A549 (cell line): Measurements from ENCODE around the gene SLC38A7.

ENCODE experiments used
- BHLHE40 ChIP-seq: IDR thresholded peaks from 2 replicates; pipeline ENCODE4 v1.6.1; 2012; ENCODE audit warnings: low read depth, low read length, inconsistent platforms
- CBX2 ChIP-seq: fragments of 200-600 bp; sonication (generic); IDR thresholded peaks from 2 replicates; pipeline ENCODE4 v1.6.1; 2016; ENCODE audit warnings: low read depth, mild to moderate bottlenecking, borderline replicate concordance
- EP300 ChIP-seq, 2 experiments: fragments of >200 bp; sonication (Bioruptor Twin); formaldehyde crosslinking; IDR thresholded peaks; 2 replicates in 1 of 2; 3 replicates in 1 of 2; pipeline ENCODE4 v1.6.1; 2016 to 2017
- MAFK ChIP-seq: fragments of 450-650 bp; IDR thresholded peaks from 2 replicates; pipeline ENCODE4 v1.6.1; 2014; ENCODE audit not compliant: partially characterized antibody
- RFX5 ChIP-seq: fragments of 450-650 bp; IDR thresholded peaks from 2 replicates; pipeline ENCODE4 v1.7.1; 2014; ENCODE audit warnings: antibody characterized with exemption, mild to moderate bottlenecking, moderate library complexity
- SMC3 ChIP-seq: fragments of >200 bp; sonication (Bioruptor Twin); formaldehyde crosslinking; IDR thresholded peaks from 3 replicates; pipeline ENCODE4 v1.6.1; 2018; ENCODE audit warnings: inconsistent platforms
- ZC3H11A ChIP-seq: fragments of 450-650 bp; IDR thresholded peaks from 2 replicates; pipeline ENCODE4 v1.6.1; 2014; ENCODE audit warnings: antibody characterized with exemption, mild to moderate bottlenecking
- ZNF302 ChIP-seq: fragments of 250-450 bp; sonication (Bioruptor Pico); IDR thresholded peaks from 2 replicates; pipeline ENCODE4 v1.9.0; 2021; ENCODE audit warnings: inconsistent platforms, mild to moderate bottlenecking, moderate library complexity
- TF ChIP-seq, protein P1 (sequence below): fragments of >200 bp; sonication (Bioruptor Twin); formaldehyde crosslinking; IDR thresholded peaks from 3 replicates; pipeline ENCODE4 v1.5.1; 2016
- TF ChIP-seq, protein P2 (sequence below): IDR thresholded peaks from 2 replicates; pipeline ENCODE4 v1.6.1; 2012

DNA sequence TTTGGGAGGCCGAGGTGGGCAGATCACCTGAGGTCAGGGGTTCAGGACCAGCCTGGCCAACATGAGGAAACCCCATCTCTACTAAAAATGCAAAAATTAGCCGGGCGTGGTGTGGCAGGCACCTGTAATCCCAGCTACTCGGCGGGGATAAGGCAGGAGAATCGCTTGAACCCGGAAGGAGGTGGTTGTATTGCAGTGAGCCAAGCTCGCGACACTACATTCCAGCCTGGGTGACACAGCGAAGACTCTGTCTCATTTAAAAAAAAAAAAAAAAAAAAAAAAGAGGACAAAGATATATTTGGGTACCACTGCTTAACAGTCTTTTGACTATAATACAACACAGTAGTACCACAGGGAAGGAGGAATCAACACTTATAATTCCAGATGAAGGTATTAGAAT lies 64.2 kb downstream of the SLC38A7 start:
- TF ChIP-seq, protein P1, sequence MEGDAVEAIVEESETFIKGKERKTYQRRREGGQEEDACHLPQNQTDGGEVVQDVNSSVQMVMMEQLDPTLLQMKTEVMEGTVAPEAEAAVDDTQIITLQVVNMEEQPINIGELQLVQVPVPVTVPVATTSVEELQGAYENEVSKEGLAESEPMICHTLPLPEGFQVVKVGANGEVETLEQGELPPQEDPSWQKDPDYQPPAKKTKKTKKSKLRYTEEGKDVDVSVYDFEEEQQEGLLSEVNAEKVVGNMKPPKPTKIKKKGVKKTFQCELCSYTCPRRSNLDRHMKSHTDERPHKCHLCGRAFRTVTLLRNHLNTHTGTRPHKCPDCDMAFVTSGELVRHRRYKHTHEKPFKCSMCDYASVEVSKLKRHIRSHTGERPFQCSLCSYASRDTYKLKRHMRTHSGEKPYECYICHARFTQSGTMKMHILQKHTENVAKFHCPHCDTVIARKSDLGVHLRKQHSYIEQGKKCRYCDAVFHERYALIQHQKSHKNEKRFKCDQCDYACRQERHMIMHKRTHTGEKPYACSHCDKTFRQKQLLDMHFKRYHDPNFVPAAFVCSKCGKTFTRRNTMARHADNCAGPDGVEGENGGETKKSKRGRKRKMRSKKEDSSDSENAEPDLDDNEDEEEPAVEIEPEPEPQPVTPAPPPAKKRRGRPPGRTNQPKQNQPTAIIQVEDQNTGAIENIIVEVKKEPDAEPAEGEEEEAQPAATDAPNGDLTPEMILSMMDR = no peak
- TF ChIP-seq BHLHE40 = no peak
- TF ChIP-seq RFX5 = no peak
- TF ChIP-seq CBX2 = no peak
- no peak for TF ChIP-seq SMC3
- no peak for TF ChIP-seq EP300 (IDR thresholded peaks at IDR 0.05)
- TF ChIP-seq, protein P2, sequence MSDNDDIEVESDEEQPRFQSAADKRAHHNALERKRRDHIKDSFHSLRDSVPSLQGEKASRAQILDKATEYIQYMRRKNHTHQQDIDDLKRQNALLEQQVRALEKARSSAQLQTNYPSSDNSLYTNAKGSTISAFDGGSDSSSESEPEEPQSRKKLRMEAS = no peak
- TF ChIP-seq ZC3H11A = no peak
- TF ChIP-seq MAFK = no peak
- no peak for TF ChIP-seq ZNF302 (CRISPR knock-in tag)
